CMK (cell line): ENCODE results near the gene EMP2.

Source experiments
- DNase-seq: peaks from one replicate; pipeline ENCODE4 v3.0.0-alpha.2; 2010; ENCODE audit warnings: low read depth

EMP2 gene

DNA sequence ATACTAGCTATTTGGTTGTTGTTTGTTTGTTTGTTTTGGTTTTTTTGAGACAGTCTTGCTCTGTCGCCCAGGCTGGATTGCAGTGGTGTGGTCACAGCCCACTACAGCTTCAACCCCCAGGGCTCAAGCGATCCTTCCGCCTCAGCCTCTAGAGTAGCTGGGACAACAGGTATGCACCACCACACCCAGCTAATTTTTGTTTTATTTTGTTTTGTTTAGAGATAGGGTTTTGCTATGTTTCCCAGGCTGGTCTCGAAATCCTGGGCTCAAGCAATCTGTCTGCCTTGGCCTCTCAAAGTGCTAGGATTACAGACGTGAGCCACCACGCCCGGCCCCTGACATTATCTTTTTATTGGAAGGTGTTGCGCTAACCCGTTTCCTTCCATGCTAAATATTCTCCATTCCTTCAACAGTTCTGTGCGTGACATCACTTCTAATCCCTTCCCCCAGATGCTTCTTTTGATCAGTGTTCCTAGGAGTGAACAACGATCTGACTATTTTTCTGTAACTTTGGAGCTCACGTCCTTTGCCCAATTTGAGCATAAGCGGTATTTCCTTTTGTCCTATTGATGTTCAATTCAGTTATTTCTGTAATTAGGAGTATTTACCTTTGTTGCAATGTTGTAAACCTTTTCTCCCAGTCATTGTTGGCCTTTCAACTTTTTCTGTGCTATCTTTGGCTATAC, 30.2 kb upstream of the EMP2 start:
- DNase-seq, result no peak

DNA sequence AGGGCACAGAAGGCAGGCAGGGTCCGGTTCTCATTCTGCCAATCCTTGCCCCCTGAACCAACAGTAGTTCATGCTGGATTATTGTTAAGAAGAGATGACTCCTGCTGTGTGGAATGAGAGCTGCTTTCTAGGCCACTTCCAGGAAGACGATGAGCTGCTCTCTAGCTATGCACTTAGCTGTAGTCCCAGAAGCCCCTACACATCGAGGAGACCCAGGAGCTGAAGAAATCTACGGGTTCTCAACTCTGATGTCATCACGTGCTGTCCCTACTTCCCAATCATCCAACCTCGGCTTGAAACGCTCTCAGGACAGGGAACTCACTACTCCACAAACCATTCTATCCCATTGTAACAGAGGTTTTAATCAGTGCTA, 29.0 kb upstream of the EMP2 start:
- no peak for DNase-seq

DNA sequence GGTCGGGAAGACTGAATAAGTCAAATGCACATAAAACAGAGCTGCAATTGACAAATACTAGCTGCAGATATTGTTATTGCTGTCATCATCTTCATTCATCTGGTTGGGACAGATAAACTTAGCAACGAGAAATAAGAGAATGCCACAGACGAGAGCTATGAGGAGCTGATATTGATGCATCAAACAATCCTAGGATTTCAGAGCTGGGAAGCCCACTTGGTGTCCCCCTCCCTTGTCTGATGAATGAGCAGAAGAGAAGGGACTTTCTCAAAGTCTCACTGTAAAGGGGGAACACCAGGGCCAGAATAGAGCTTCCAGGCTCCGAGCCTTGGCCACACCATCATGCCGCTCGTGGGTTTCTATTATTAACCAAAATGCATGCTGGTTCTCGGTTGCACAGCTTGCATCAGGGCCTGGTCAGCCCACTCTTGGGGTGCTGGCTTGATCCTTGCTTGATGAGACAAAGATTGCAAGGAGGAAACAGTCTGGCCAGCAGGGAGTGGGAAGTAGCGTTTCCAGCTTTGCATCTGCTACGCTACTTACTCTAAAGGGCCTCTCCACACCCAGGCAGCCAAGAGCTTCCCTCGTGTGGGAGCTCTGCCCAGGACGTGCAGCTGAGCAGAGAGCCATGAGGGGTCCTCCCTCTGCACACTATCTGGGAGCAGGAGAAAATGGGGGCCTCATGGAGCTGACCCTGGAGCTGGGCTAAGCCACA, 28.4 kb upstream of the EMP2 start:
- DNase-seq, result no peak

DNA sequence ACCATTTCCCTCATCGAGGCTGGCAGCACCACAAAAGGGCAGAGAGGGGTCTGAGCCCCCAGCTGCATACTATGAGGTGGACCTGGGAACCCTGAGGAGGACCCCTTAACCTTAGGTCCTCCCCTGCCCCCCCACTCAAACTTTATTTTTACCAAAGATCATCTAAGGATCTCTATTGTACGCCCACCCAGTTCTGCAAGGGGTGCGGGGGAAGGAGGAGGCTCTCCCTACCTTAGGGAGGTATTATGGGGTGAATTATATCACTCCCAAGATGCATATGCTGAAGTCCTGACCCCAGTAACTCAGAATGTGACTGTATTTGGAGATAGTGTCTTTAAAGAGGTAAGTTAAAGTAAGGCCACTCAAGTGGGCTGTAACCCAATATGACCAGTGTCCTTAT, 26.8 kb upstream of the EMP2 start:
- DNase-seq, result no peak

DNA sequence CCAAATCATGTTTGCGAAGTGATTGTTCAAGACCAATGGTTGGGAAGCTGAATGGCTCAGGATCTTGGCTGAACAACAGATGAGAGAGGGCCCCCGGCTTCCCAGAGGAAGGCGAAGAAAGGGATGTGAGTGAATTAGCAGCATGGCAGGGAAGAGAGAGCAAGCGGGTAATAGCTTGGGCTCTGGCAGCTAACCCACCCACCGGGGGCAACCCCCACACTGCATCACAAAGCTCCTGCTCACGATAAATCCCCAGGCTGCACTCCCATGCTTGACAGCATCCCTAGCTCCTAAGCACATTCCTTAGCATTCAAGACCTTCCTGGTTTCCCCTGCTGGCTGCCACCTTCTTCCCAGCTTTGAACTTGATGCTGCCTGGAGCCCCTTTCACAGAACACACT, 26.2 kb upstream of the EMP2 start:
- no peak for DNase-seq

DNA sequence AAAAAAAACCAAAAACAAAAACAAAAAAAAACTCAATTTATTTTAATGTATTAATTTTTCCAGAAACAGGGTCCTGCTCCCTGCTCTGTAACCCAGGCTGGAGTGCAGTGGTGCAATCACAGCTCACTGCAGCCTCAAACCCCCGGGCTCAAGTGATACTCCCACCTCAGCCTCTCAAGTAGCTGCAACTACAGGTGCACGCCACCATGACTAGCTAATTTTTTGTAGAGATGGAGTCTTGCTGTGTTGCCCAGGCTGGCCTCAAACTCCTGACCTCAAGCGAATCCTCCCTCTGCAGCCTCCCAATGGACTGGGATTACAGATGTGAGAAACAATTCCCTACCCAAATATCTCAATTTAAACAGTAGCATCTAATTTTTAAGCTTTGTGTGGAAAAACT, 25.2 kb upstream of the EMP2 start:
- no peak for DNase-seq

DNA sequence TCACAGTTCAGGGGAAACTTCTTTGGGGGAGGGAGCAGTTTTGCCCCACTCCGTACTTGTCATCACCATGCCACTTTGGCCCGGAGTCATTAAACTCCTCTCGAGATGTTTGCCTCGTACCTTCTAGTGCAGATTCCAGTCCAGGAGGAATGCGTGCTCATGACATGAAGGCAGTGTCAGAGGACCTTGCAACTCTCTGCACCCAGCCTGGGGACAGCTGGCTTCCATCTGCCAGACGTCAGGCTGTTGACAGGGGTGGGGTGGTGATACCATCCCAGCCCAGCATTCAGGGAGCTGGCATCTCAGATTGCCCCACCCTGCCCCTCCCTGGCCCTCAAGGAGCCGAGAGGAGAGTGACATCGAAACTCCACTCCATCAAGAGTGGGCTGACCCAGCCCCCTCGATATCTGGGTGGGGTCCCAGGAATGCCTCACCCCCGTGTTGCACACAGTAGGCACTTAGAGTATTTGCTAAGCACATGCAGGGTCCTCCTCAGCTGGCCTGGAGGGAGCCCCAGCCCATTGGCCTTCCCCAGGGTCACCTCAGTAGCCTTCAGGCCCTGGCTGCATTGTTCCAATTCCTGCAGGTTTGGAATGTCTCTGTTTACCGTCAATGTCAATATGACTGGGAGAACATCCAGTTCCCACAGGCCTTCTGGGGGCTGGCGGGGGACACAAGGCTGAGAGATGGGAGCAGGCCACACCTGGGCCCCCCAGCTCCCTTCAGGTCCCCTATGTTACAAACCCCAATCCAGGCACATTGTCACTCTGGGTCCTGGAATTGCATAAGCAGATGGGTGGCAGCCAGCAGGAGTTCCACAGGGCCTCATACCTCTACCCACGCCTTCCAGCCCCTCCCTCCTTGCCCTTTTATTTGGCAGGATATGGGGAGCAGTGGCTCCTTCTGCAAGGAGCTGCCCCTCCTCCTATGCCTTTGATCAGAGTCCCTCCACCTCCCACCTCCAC, 21.3 kb upstream of the EMP2 start:
- DNase-seq, result no peak

DNA sequence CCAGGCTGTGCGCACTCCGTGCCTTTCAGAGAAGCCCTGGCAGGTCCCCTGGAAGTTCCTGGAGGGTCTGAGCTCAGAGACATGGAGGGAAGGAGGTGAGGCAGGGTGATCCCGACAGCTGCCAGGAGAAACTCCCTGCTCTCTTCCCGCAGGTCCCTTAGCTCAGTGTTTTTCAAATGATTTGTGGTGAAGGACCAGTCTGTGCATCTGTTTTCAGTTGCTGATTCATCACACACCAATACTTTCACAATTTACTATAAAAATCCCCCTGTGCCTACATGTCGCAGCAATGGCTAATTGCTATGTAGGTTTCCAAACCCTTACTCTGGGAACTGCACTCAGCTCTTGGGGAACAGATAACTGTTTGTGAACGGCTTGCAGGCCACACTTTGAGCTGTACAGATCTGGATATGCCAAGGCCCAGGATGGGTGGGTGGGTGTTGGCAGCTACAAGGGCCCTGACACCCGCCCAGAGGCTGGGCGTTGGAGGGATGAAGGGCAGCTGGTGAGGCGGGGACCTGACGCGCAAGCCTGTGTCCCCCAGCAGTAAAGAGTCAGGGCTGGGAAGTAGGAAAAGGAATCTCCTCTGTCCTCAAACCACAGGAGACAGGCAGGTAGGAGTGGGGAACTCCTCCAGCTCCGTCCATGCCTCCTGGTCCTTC, 20.5 kb upstream of the EMP2 start:
- no peak for DNase-seq

DNA sequence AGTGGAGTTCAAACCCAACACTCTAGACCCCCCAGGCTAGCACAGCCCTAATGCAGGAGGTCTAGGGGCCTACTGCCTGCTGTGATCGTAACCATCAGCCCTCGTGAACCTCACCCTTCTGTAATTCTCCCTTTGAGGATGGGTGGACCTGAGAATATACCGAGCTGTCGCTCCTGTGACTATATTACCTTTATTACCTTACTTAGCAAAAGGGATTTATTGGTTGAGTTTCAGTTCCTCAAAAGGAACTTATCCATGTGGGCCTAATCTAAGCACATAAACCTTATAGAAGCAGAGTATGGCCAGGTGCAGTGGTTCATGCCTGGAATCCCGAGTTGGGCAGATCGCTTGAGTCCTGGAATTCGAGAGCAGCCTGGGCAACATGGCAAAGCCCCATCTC, 19.2 kb upstream of the EMP2 start:
- no peak for DNase-seq

DNA sequence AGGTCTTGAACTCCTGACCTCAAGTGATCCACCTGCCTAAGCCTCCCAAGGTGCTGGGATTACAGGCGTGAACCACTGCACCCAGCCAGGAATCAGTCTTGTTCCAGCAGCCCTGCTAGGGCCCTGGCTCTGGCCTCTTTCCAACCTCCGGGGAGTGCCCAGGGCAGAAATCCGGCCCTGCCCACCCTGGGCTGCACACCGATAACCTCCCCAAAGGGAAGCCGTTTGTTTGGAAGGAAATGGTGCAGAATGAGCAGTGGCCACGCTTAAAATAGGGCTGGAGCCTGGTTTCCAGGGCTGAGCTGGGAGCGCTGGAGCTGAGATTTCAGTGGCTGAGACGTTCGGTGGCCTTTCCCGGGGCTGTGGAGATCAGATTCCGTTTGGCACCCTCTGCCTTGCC, 17.8 kb upstream of the EMP2 start:
- no peak for DNase-seq

DNA sequence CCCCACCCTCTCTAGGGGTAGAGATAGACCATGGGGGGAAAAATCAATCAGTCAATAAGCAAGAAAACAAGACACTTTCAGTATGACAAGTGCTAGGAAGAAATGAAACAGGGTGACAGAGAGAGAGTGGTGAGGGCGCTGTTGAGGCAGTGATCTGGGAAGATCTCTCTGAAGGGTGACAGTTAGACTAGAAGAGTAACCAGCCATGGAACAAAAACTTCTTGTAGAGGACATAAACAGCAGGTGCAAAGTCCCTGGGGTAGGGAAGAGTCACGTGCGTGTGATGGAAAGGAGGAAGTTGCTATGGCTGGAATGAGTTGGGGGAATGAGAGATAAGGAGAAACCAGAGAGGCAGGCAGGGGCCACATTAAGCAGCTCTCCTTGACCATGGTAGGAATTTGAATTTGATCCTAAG, 16.8 kb upstream of the EMP2 start:
- no peak for DNase-seq

DNA sequence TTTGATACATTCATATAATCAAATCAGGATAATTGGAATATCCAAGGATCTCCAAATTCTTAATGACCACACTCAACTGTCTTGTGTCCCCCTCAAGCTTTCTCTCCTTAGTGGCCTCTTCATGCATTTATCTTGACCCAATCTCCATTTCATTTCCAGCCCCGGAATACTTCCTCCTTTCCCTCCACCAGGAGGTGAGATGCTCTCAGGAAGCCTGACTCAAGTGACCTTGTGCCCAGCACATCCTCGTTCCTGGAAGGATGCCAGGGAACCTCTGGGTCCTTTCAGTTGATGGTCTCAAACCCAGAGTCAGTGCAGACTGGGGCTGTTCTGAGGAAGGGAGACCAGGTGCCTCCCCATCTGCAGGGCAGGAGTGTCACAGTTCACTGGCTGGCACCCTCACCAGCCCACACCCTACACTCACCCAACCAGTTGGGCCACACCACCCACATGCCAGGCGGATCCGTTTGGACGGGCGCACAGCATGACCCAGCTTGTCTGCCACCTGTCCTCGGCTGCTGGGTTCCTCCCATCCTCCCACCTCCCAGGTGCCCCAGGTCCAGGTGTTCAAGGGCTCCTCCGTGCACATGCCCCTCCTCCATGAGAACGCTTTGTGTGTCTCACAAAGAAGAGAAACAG, 14.0 kb upstream of the EMP2 start:
- no peak for DNase-seq

DNA sequence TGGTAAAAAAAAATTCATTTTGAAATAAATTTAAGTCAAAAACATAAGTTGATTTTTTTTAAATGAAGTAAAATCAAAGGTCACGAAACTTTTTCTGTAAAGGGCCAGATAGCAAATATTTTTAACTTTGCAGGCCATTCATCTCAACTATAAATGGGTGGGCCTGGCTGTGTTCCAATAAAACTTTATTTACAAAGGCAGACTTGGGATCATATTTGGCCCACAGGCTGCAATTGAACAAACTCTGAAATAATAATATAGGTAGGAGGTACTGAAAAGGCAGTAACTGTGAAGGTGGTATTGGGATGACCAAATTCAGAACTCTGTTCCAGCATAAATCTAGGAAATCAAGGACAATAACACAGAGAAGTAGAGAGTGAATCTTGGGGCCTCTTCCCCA, 12.2 kb upstream of the EMP2 start:
- DNase-seq, result no peak

DNA sequence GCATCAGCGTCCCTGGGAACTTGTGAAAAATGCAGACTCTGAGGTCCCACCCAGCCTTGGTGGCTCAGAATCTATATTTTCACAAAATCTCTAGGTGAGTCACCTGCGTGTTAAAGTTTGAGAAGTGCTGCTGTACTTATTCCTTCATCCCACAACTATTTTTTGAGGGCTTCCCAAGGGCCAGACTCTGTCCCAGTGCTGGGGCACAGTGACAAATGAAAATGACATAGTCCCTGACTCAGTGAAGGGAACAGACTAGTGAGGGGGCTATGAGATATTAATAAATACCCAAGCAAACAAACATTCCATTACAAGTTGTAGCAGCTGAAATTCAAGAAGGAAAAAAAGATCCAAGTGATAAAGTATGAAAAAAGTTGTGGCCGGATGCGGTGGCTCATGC, 9.9 kb upstream of the EMP2 start:
- DNase-seq, result no peak

DNA sequence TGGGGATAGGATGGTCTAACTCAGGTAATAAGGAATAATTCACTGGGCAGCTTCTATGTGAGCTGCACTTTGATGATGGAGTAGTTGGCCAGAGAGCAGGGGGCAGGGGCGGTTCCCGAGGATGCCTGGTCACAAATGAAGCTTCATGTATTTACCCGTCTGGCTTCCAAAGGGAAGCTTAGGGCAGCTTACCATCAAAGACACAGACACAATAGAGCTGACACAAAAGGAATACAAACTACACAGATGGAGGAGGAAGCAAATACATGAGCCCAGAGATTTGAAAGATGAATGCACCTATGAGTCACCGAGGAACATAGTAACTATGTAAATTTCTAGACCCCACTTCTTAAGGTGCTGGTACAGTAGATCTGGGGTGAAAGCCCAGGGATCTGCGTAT, 8.7 kb upstream of the EMP2 start:
- no peak for DNase-seq

DNA sequence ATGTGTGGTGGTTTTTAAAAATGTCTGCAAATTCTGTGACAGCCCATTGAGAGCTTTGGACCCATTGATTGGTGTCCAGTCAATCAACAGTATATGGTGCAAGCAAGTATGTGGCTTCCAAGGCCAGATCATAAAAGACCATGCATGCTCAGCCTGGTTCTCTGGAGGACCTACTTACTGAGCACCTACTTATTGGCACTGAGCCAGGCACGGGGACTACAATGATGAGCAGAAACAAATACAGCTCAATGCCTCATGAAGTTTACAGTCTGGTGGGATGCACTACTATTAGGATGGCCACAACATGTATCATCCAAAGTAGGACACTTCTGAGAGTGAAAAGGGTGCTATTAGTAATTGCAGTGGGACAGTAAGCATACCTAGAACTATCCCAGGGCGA, 7.2 kb upstream of the EMP2 start:
- DNase-seq, result no peak

DNA sequence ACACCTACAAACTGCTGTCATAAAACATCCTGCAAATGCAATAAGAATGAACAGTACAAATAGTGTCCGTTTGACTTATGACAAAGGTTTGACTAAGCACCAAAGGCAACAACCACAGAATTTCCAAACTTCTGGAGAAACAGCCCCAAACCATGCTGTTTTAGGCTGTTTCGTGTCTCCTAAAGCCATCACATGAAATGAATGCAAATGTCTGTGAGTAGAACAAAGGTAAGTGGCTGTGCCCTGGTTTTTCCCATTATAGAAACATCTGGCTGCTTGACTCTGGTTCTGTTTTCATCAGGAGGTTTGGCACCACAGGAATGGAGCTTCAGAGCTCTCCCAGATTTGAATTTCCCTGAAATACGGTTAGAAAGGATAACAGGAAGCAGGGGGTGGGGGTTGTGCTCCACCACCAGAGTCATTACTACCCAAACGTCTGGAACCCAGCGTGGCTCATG, 4.6 kb upstream of the EMP2 start:
- no peak for DNase-seq

DNA sequence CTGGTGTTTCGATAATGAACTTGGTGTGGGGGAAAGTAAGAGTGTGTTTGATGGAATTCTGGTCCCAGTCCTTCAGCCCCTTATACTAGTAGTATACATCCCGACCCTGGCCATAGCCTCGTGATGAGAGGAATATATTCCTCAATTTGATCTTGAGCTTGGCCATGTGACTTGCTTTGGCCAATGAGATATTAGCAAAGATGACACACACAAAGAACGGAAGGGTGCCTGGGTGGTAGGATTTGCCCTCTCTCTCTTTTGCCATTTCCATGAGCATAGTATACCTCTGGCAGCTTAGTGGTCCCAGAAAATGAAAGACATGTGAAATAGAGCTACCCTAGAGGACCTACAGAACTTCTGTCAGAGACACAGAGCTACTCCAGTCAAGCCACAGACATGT, 2.9 kb upstream of the EMP2 start:
- no peak for DNase-seq

DNA sequence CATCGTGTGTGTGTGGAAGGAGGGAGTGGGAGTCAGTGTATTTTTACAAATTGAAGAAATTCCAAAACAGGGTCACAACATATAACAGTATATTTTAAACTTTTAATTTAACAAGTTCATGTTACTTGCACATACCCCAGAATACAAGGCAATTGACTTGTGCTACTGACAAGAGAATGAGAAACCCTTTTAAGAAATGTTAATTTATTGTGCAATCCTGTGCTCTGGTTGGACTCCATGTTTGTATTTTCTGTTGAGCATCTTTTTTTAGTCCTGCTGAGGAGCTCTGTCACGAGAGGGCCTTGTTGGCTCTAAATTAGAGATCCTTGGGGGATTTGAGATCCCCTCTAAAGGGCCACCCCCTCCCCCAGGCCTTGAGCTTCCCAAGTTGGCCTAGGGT, 1.1 kb upstream of the EMP2 start:
- no peak for DNase-seq

DNA sequence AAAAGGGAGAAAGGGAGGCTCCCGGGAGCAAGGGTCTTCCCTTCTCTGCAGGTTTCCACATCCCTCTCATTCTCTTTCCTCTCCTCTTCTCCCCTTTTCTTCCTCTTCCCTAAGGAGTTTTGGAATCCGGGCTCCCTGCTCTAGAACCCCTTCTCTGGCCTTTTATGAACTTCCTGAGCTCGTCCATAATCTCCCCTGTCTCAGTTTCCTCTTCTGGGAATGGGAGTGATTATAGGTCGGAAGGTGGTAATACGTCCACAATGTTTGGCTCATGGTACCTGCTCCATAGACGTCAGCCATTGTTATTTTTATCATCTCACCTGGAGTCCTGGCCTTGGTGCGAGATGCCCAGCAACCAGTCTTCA, 467 bp upstream of the EMP2 start:
- DNase-seq, result no peak

DNA sequence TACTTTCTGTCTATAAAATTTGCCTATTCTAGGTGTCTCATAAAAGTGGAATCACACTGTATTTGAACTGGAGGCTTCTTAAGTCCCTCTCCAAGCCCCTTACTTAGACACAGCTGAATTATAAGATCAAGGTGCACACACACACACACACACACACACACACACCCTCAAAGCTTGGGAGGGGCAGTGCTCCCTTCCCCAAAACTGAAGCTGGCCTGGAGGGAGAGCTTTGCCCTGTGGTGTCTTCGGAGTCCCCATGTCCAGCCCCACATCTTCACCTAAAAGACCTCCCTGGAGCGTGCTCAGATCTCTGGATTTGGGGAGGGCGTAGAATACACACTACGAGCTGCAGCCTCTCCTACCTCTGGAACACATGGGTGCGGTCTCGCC, 828 bp downstream of the EMP2 start:
- DNase-seq, result no peak
